ENCODE measurements around the gene CEMP1. TPM values are rescaled to one million over a fixed set of nuclear protein-coding genes. Genes with fewer than 3 reads are reported as not detected.
"Not testable (repeated sequence)": the region's sequence is repeated elsewhere in the genome, so short reads cannot be mapped to it uniquely, and the experiment has no call there.

CEMP1 gene
- total RNA-seq, 1 donor from 2014 or later: 0.16 TPM

DNA sequence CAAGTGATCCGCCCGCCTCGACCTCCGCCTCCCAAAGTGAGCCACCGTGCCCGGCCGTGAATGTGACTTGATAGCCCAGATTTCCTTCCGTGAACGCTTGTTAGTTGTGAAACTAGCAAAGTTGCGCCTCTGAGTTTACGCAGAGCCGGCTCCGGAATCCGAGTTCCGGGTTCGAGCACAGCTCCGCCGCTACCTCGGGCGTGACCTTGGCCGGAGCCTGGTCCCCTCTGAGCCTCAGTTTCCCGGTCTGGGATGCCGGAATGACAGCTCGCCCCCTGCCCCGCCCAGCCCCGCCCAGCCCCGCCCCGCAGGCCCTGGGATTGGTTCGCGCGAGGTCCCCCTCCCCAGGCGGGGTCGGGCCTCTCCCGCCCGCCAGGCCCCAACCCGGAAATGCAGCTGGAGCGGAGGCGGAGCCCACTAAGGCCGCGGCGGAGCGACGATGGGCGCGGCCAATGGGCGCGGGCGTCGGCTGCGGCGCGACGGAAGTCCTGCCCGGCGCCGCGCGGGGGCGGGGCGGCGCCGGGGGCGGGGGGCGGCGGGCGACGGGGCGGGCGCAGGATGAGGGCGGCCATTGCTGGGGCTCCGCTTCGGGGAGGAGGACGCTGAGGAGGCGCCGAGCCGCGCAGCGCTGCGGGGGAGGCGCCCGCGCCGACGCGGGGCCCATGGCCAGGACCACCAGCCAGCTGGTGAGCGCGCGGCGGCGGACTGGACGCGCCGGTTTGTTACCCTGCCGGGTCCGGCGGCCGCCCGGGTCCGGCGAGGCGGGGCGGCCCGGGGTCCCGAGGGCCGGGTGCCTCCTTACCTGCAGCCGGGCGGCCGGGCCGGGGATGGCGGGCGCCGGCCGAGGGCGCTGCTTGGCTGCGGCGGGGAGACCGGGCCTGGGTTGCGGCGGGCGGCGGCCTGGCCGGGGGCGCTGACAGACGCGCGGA lies 6.5 kb upstream of the CEMP1 start, which contains the start of gene PDPK1:
TSS of gene PDPK1 (plus strand) at position 571 of the 929 bp plus-strand sequence. CDS start at position 663, 92 bp downstream.
- DNase-seq (peak; percentile 85), ATAC-seq (ENCODE audit: low read depth) (peak; percentile 88)
- Mint-ChIP-seq H3K4me1 (peaks cover 44% of the 10 kb centered on the region), H3K27me3 (no peaks in the 10 kb centered on the region), H3K4me3 (peak within 1 kb of the TSS; percentile 87), H3K9me3 (no peaks in the 10 kb centered on the region), H3K36me3 (ENCODE audit: low read depth) (peaks cover 11% of the 10 kb centered on the region), H3K27ac (peak within 1 kb of the TSS; percentile 90)
- CTCF ChIA-PET: interaction anchor here (1.1 kb wide), 1 partner anchor 108 kb away, joined by 3 read pairs; the partner anchor contains the start of gene CCNF
- POLR2A ChIA-PET: interaction anchor here (0.5 to 1.6 kb wide), 7 partner anchors 17 to 383 kb away, joined by 3 to 14 read pairs (median 6); partner anchors contain the start of genes AMDHD2, ATP6V0C and TRAF7
- intact Hi-C loops (cut with micrococcal nuclease): loop anchor here (1.0 to 10.0 kb wide), 2 partner anchors 24 to 367 kb away; partner anchors contain the start of gene ATP6V0C
- TF ChIP-seq, protein P1, sequence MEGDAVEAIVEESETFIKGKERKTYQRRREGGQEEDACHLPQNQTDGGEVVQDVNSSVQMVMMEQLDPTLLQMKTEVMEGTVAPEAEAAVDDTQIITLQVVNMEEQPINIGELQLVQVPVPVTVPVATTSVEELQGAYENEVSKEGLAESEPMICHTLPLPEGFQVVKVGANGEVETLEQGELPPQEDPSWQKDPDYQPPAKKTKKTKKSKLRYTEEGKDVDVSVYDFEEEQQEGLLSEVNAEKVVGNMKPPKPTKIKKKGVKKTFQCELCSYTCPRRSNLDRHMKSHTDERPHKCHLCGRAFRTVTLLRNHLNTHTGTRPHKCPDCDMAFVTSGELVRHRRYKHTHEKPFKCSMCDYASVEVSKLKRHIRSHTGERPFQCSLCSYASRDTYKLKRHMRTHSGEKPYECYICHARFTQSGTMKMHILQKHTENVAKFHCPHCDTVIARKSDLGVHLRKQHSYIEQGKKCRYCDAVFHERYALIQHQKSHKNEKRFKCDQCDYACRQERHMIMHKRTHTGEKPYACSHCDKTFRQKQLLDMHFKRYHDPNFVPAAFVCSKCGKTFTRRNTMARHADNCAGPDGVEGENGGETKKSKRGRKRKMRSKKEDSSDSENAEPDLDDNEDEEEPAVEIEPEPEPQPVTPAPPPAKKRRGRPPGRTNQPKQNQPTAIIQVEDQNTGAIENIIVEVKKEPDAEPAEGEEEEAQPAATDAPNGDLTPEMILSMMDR (IDR thresholded peaks at IDR 0.05): no peak

DNA sequence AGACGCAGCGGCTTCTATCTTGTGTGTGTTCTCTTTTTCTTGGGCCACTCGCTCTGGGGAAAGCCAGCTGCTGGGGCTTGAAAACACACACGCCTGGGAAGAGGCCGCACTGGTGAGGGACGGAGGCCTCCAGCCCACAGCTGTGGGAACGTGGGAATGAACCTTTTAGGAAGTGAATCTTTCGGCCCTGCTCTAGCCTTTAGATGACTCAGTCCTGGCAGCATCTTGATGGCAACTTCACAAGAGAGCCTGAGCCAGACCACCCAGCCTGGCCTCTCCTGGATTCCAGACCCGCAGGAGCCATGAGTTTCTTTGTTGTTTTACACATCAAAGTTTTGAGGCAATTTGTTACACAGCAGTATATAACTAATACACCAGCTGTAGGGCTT lies 4.4 kb upstream of the CEMP1 start:
- TF ChIP-seq, protein P1 (IDR thresholded peaks at IDR 0.05): no peak
- DNase-seq: no peak
- Mint-ChIP-seq H3K27me3 (no peaks in the 10 kb centered on the region), H3K9me3 (no peaks in the 10 kb centered on the region), H3K36me3 (ENCODE audit: low read depth) (peaks cover 8% of the 10 kb centered on the region), H3K27ac (no peak overlapping the region), H3K4me1 (peaks cover 44% of the 10 kb centered on the region), H3K4me3 (peak overlapping the region; percentile 44)
- ChIA-PET CTCF (no interaction called here), POLR2A (no interaction called here)
- no peak for ATAC-seq (ENCODE audit: low read depth)
- intact Hi-C loops (cut with micrococcal nuclease): loop anchor here (10.0 kb wide), 1 partner anchor 369 kb away; no protein-coding TSS in a partner anchor

DNA sequence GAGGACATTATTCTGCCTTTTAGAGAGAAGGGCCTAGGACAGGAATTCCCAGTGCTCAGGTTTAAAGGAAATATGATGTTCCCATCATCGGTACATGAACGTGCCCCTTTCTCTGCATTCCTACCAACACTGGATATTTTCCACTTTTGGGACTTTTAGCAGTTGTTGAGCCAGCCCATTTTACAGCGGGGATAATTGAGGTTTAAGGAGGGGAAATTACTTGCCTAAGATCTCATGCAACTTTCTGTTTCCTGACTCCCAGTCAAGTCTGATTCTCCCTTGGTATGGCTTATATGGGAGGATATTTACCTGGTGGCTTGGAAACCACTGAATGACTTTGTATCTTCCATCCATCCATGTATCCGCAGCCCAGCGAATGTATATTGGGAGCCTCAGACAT lies 3.1 kb upstream of the CEMP1 start:
- CTCF ChIA-PET: not testable (repeated sequence)

DNA sequence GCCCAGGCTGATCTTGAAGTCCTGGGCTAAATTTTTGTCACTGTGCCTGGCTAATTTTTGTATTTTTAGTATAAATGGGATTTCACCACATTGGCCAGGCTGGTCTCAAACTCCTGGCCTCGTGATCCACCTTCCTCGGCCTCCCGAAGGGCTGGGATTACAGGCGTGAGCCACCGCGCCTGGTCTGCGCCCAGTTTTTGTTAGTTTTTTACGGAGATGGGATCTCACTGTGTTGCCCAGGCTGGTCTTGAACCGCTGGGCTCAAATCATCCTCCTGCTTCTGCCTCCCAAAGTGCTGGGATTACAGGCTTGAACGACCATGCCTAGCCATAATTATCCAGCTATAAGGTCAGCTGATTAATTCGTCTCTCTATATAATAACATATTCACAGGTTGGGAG lies 2.7 kb upstream of the CEMP1 start:
- Mint-ChIP-seq H3K4me3 (peak overlapping the region; percentile 64), H3K4me1 (peaks cover 32% of the 10 kb centered on the region), H3K27me3 (no peaks in the 10 kb centered on the region), H3K27ac (peak overlapping the region; percentile 70), H3K9me3 (no peaks in the 10 kb centered on the region), H3K36me3 (ENCODE audit: low read depth) (peaks cover 13% of the 10 kb centered on the region)
- TF ChIP-seq, protein P1 (IDR thresholded peaks at IDR 0.05): no peak
- POLR2A ChIA-PET: interaction anchor here (1.1 to 1.2 kb wide), 2 partner anchors 13 to 19 kb away, joined by 3 read pairs; no protein-coding TSS in a partner anchor
- no peak for ATAC-seq (ENCODE audit: low read depth)
- intact Hi-C loops (cut with micrococcal nuclease): loop anchor here (10.0 kb wide), 1 partner anchor 371 kb away; no protein-coding TSS in a partner anchor
- CTCF ChIA-PET: no interaction called here
- DNase-seq: no peak

More for the DNA sequence above, 3.1 kb upstream of the CEMP1 start:
- H3K27ac Mint-ChIP-seq: peak overlapping the region; percentile 70
- H3K4me3 Mint-ChIP-seq: peak overlapping the region; percentile 64
- H3K27me3 Mint-ChIP-seq; H3K9me3 Mint-ChIP-seq; ATAC-seq (ENCODE audit: low read depth); DNase-seq: not testable (repeated sequence)
- peaks cover 36% of the 10 kb centered on the region for H3K4me1 Mint-ChIP-seq
- intact Hi-C loops (cut with micrococcal nuclease): loop anchor here (10.0 kb wide), 1 partner anchor 370 kb away; no protein-coding TSS in a partner anchor
- H3K36me3 Mint-ChIP-seq (ENCODE audit: low read depth): peaks cover 13% of the 10 kb centered on the region
- POLR2A ChIA-PET: interaction anchor here (0.7 to 1.2 kb wide), 3 partner anchors 13 to 568 kb away, joined by 3 read pairs; no protein-coding TSS in a partner anchor

DNA sequence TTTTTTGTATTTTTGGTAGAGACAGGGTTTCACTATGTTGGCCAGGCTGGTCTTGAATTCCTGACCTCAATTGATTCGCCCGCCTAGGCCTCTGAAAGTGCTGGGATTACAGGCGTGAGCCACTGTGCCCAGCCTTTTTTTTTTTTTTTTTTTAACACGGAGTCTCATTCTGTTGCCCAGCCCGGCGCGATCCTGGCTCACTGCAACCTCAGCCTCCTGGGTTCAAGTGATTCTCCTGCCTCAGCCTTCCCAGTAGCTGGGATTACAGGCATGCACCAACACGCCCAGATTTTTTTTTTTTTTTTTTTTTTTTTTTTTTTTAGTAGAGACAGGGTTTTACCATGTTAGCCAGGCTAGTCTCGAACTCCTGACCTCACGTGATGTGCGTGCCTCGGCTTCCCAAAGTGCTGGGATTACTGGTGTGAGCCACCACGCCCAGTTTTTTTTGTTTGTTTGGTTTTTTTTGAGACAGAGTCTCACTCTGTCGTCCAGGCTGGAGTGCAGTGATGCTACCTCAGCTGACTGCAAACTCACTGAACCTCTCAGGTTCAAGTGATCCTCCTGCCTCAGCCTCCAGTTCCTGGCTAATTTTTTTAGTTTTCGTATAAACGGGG lies 2.0 kb upstream of the CEMP1 start:
- not testable (repeated sequence) for H3K27me3 Mint-ChIP-seq; DNase-seq; H3K9me3 Mint-ChIP-seq; ATAC-seq (ENCODE audit: low read depth)
- intact Hi-C loops (cut with micrococcal nuclease): loop anchor here (10.0 kb wide), 1 partner anchor 372 kb away; no protein-coding TSS in a partner anchor
- POLR2A ChIA-PET: interaction anchor here (0.6 to 3.2 kb wide), 14 partner anchors 8 to 1650 kb away, joined by 3 to 76 read pairs (median 4); partner anchors contain the start of genes AMDHD2, ATP6V0C and RPS2
- H3K4me3 Mint-ChIP-seq: peak overlapping the region; percentile 97
- CTCF ChIA-PET: interaction anchor here (0.9 kb wide), 1 partner anchor 12 kb away, joined by 3 read pairs; no protein-coding TSS in a partner anchor
- H3K4me1 Mint-ChIP-seq: peaks cover 28% of the 10 kb centered on the region
- H3K36me3 Mint-ChIP-seq (ENCODE audit: low read depth): peaks cover 16% of the 10 kb centered on the region
- peak overlapping the region; percentile 96 for H3K27ac Mint-ChIP-seq

All from activated B cell treated with CpG ODN at 0.5 μM for 24 hours (primary cell).